GM13977 (cell line): ENCODE measurements around the gene MYO1H.
A peak's percentile ranks its signal among the peaks of the same experiment; 100 is the strongest.
"Not testable (repeated sequence)": the region's sequence is repeated elsewhere in the genome, so short reads cannot be mapped to it uniquely, and the experiment has no call there.

Source experiments
- DNase-seq: peaks from one replicate; pipeline ENCODE4 v3.0.0; 2012; ENCODE audit warnings: low spot score
- in situ Hi-C: fragments of 300-500 bp; cut with MboI; formaldehyde crosslinking; loops from one replicate; pipeline ENCODE4 v1.12.0; 2022; ENCODE audit warnings: low sequenced_read_pairs, low pct_unique_long_range_greater_than_20kb, mixed read lengths, inconsistent platforms; ENCODE audit not compliant: unreplicated experiment
- TF ChIP-seq, protein P1 (sequence below): IDR thresholded peaks from 2 replicates; pipeline ENCODE4 v1.5.1; 2012; ENCODE audit warnings: mild to moderate bottlenecking, control low read depth; ENCODE audit not compliant: insufficient read depth; ENCODE audit errors: extremely low read depth, missing control alignments

The MYO1H gene

DNA sequence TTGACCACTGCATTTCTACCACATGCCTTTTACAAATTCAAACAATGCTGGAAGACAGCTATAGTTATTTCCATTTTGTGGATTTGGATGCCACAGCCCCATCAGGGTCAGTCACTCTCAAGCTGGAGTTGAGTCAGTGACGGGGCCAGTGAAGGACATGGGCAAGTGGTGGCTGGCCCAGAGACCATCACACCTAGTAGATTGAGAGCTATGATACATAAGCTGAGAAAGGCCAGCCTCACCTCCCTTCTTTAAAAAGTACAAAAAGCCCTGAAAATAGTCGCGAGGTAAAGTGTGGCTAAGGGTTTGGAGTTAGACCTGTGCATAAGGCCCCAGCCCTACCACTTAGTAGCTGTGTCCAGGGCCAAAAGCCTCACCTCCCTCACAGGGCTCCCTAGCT is 125.3 kb downstream of the MYO1H start:
- TF ChIP-seq, protein P1, sequence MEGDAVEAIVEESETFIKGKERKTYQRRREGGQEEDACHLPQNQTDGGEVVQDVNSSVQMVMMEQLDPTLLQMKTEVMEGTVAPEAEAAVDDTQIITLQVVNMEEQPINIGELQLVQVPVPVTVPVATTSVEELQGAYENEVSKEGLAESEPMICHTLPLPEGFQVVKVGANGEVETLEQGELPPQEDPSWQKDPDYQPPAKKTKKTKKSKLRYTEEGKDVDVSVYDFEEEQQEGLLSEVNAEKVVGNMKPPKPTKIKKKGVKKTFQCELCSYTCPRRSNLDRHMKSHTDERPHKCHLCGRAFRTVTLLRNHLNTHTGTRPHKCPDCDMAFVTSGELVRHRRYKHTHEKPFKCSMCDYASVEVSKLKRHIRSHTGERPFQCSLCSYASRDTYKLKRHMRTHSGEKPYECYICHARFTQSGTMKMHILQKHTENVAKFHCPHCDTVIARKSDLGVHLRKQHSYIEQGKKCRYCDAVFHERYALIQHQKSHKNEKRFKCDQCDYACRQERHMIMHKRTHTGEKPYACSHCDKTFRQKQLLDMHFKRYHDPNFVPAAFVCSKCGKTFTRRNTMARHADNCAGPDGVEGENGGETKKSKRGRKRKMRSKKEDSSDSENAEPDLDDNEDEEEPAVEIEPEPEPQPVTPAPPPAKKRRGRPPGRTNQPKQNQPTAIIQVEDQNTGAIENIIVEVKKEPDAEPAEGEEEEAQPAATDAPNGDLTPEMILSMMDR: no peak
- in situ Hi-C loops: no loop called here
- DNase-seq: no peak

DNA sequence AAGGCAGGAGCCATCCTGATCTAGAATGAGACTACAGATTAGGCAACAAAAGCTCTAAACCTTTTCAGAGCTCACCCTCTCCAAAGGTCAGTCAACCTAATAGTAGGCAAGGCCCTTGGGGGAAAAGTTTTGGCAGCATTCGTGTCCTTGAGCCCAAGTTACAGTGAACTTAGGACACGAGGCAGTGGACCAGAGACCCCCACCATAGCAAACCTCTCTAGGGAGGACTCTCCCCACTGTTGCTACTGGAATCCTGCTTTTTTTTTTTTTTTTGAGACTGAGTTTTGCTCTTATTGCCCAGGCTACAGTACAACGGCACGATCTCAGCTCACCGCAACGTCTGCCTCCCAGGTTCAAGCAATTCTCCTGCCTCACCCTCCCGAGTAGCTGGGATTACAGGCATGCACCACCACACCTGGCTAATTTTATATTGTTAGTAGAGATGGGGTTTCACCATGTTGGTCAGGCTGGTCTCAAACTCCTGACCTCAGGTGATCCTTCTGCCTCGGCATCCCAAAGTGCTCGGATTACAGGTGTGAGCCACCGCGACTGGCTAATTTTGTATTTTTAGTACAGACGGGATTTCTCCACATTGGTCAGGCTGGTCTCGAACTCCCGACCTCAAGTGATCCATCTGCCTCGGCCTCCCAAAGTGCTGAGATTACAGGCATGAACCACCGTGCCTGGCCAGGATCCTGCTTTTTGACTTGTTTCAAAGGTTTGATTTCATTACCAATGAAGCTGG is 126.0 kb downstream of the MYO1H start:
- in situ Hi-C loops, DNase-seq: not testable (repeated sequence)

DNA sequence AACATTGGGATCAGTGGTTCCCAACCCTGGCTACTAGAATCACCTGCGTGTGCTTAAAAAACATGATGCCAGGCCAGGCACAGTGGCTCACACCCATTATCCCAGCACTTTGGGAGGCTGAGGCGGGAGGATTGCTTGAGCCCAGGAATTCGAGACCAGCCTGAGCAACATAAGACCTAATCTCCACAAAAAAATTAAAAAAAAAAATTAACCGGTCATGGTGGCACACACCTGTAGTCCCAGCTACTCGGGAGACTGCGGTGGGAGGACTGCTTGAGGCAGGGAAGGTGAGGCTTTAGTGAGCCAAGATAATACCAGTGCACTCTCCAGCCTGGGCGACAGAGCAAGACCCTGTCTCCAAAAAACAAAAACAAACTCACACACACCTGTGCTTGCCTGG is 127.4 kb downstream of the MYO1H start:
- TF ChIP-seq, protein P1: no peak
- in situ Hi-C loops: no loop called here
- DNase-seq: no peak

DNA sequence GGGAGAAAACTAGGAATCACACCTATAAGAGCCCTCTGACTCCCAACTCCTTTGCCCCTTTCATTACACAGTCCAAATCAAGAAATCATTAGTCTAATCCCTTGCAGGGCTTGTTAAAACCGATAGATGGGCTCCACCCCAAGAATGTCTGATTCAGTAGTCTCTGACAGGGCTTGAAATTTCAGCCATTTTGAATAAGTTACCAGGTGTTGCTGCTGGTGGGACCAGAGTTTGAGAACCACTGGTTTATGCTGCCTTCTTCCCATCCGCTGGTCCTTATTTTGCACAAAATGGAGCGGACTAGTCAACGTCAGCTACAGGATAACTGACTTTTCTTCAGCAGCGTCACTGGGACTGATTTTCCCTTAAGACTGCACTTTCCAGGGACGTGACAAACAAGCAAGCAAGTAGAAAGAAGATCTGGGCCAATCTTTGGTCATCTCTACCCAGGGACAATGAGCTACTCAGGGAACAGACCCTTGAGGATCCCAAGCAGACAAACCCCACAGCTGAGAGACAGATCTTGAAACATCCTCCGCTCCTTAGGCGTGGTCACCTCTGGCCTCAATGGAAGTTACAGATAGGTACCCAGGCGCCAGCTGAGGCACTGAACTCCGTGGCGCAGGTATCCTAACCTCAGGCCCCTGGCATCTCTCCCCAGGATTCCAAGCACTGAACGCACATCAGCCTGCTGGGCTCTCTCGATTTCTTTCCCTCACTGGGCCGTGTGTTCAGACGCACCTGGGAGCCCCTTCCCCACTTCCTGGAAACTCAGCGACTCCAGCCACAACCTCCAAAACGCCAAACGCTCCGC is 128.5 kb downstream of the MYO1H start:
- TF ChIP-seq, protein P1: no peak
- no peak for DNase-seq
- in situ Hi-C loops: no loop called here

DNA sequence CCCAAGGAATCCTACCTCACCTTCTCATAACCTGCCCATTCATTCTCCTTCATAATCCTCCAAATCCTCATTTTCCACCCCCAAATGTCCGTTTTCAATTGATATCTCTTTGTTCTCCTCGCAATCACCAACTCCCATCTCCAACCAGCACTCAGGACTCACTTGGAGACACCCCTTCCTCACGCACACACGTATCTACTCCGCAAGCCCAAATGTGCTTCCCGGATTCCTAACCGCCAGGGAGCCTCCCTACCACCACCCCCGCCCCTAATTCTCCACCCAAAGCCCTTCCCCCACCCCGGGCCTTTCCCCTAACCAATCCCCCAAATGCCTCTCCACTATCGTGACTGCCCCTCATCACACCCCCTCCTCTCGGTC is 129.1 kb downstream of the MYO1H start:
- DNase-seq: no peak
- TF ChIP-seq, protein P1: no peak
- in situ Hi-C loops: no loop called here

DNA sequence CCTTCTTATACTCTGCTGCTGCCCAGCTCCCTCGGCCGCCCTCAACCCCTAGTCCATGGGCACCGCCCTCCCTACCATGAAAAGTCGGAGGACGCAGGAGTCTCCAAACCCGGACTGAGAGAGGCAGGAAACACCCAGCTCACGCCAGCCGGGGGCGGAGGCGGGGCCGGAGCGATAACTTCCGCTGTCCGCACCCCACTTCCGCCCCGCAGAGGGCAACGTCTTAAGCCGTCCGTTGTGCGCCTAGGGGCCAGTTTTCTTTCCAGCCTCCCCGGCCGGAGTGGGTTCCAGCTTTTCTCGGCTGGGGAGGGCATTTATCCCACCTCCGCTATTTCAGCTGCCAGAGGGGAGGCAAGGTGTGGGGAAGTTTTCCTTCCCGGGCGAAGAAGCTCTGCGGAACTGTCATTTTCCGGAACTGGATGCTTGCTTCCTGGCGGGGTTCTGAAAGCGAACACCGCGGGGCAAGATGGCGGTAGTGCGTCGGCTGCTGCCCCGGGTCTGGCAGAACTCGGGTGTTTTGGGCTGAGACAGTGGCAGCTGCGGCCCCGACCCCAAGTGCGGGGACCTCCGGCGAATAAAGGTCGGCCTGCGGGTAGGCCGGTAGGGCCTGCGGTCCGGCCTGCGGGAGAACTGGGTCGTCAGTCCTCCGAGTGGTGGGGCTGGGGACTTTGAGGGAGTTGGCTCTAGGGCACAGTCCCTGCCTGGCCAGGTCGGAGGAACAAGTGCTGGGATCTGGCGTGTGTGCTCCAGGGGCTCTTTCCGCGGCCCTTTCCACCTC is 129.7 kb downstream of the MYO1H start, which contains the start of the genes KCTD10 and UBE3B:
Gene KCTD10 (minus strand): TSS at position 116 of the 778 bp plus-strand sequence. CDS start 38 bp downstream, at position 78.
Gene UBE3B (plus strand): TSS at position 450 of the 778 bp plus-strand sequence. CDS start 5,918 bp downstream, outside the sequence.
- TF ChIP-seq, protein P1: no peak
- peak; percentile 91 for DNase-seq
- in situ Hi-C loops: no loop called here
